GM12801 (cell line): ENCODE results near the gene DOK7.

Experiments used
- TF ChIP-seq, protein P1 (sequence below): IDR thresholded peaks from one replicate; pipeline ENCODE4 v1.5.1; 2011; ENCODE audit warnings: control low read depth; ENCODE audit not compliant: insufficient read length; ENCODE audit errors: extremely low read depth

DOK7 gene

DNA sequence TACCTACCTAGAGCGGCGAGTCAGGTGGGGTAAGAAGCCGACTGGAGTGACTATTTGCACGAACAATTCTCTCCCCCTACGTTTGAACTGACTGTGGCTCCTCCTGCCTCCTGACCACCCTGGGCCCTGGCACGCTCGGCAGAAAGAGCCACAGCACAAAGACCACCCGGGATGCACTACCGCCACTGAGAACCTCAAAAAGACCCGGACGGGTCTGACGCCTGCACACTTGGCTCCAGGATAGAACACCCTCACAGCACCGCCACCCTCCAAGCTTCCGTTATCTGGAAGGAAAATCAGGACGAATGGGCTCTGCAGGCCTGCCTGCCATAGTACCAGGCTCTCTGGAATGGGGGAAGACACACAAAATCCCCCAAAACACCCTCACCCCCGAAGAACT, 66.9 kb downstream of the DOK7 start:
- TF ChIP-seq, protein P1, sequence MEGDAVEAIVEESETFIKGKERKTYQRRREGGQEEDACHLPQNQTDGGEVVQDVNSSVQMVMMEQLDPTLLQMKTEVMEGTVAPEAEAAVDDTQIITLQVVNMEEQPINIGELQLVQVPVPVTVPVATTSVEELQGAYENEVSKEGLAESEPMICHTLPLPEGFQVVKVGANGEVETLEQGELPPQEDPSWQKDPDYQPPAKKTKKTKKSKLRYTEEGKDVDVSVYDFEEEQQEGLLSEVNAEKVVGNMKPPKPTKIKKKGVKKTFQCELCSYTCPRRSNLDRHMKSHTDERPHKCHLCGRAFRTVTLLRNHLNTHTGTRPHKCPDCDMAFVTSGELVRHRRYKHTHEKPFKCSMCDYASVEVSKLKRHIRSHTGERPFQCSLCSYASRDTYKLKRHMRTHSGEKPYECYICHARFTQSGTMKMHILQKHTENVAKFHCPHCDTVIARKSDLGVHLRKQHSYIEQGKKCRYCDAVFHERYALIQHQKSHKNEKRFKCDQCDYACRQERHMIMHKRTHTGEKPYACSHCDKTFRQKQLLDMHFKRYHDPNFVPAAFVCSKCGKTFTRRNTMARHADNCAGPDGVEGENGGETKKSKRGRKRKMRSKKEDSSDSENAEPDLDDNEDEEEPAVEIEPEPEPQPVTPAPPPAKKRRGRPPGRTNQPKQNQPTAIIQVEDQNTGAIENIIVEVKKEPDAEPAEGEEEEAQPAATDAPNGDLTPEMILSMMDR = no peak

- TF ChIP-seq, protein P1 = no peak
Observed at GRCh38 chr4:3530663-3531254, 67.7 kb downstream of the DOK7 start.

- TF ChIP-seq, protein P1 = no peak
Observed at GRCh38 chr4:3531318-3531878, 68.3 kb downstream of the DOK7 start.

GRCh38 chr4:3531879-3532750, 69.0 kb downstream of the DOK7 start, which contains the start of gene LRPAP1:
LRPAP1 (minus strand) TSS chr4:3532422; CDS start chr4:3532412, 10 bp downstream.
- TF ChIP-seq, protein P1 = no peak

DNA sequence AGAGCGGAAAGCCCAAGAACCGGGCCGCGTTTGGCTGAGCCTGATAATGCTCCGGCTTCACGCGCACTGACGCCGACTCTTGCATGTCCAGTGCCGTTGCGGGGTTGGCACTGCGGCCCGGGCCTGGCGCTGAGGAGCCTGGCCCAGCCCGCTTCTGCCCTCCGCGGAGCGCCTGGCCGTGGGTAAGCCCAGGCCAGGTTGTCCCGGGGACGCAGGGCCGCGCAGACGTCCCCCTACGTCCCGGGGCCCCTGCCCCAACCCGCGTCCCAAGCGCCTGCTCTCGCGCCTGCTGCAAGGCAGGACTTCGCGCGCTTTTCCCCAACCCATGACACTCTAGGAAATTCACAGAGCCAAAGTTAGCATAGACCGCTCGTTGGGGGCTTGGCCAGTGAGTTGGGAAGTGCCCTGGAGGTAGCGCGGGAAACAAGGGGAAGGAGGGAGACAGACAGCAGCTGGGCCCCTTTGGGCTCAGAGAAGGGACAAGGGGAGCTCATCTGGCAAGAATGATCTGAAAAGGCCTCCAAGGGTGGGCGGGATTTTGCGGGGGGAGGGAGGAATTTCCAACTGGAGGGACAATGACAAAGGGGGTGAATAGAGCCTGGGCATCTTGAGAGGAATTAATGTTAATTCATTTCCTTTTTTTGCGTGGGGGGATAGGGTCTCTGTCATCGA, 69.8 kb downstream of the DOK7 start:
- TF ChIP-seq, protein P1 = no peak

- TF ChIP-seq, protein P1 = no peak
Observed at GRCh38 chr4:3533423-3533820, 70.3 kb downstream of the DOK7 start.
